Measurements from ENCODE around the gene LENG9. TPM values are rescaled to one million over a fixed set of nuclear protein-coding genes. Genes with fewer than 3 reads are reported as not detected.

LENG9 gene
- total RNA-seq, 1 donor from 2014 or later = 11.0 TPM

- DNase-seq (ENCODE audit: low spot score) = no peak
Measured at GRCh38 chr19:54422136-54422535, 41.4 kb downstream of the LENG9 start.

GRCh38 chr19:54421521-54421920, 42.1 kb downstream of the LENG9 start:
- DNase-seq (ENCODE audit: low spot score) = no peak

- DNase-seq (ENCODE audit: low spot score) = no peak
Measured at GRCh38 chr19:54421169-54421516, 42.4 kb downstream of the LENG9 start.

- DNase-seq (ENCODE audit: low spot score) = no peak
Measured at GRCh38 chr19:54420383-54421168, 43.0 kb downstream of the LENG9 start.

GRCh38 chr19:54420068-54420382, 43.6 kb downstream of the LENG9 start:
- no peak for DNase-seq (ENCODE audit: low spot score)

GRCh38 chr19:54418930-54419800, 44.4 kb downstream of the LENG9 start:
- DNase-seq (ENCODE audit: low spot score) = no peak

GRCh38 chr19:54418030-54418929, 45.3 kb downstream of the LENG9 start:
- DNase-seq (ENCODE audit: low spot score) = no peak

GRCh38 chr19:54416695-54417491, 46.7 kb downstream of the LENG9 start:
- DNase-seq (ENCODE audit: low spot score) = no peak

GRCh38 chr19:54415901-54416673, 47.5 kb downstream of the LENG9 start:
- no peak for DNase-seq (ENCODE audit: low spot score)

- DNase-seq (ENCODE audit: low spot score) = no peak
Measured at GRCh38 chr19:54415208-54415900, 48.2 kb downstream of the LENG9 start, which contains the start of gene TTYH1. Gene TTYH1, plus strand, starts transcription at chr19:54415464. Its CDS starts 89 bp downstream, at chr19:54415553.

- no peak for DNase-seq (ENCODE audit: low spot score)
Measured at GRCh38 chr19:54414156-54414555, 49.4 kb downstream of the LENG9 start.

GRCh38 chr19:54412877-54413276, 50.7 kb downstream of the LENG9 start:
- DNase-seq (ENCODE audit: low spot score) = no peak

Other genes starting within 250 kb of the LENG9 start
- gene LILRB3, start 240.8 kb downstream of the LENG9 start, total RNA-seq = 3.1 TPM
- 0.95 TPM for gene LILRA6, start 221.0 kb downstream of the LENG9 start, total RNA-seq
- gene LILRB5, start 206.5 kb downstream of the LENG9 start, total RNA-seq = 6.5 TPM
- gene LILRB2, start 182.7 kb downstream of the LENG9 start, total RNA-seq = 3.3 TPM
- gene LILRA5, start 150.6 kb downstream of the LENG9 start, total RNA-seq = 1.1 TPM
- 0.26 TPM for gene LILRA4, start 124.6 kb downstream of the LENG9 start, total RNA-seq
- 36.1 TPM for gene LAIR1, start 98.8 kb downstream of the LENG9 start, total RNA-seq
- 2.7 TPM for gene TTYH1, start 48.3 kb downstream of the LENG9 start, total RNA-seq
- gene LENG8, start 14.6 kb downstream of the LENG9 start, total RNA-seq = 236 TPM
- gene CDC42EP5, start 9.5 kb upstream of the LENG9 start, total RNA-seq = 14.9 TPM
- not detected for gene LAIR2, start 39.1 kb upstream of the LENG9 start, total RNA-seq
- gene LILRA2, start 110.0 kb upstream of the LENG9 start, total RNA-seq = 5.8 TPM
- 1.9 TPM for gene LILRA1, start 129.9 kb upstream of the LENG9 start, total RNA-seq
- 11.4 TPM for gene LILRB1, start 166.7 kb upstream of the LENG9 start, total RNA-seq
- gene LILRB4, start 199.2 kb upstream of the LENG9 start, total RNA-seq = 16.4 TPM

Measured in mucosa of gallbladder (tissue), 1 donor.